ENCODE data around the gene TTF2. TPM values are rescaled to one million over a fixed set of nuclear protein-coding genes. Genes with fewer than 3 reads are reported as not detected.

Gene TTF2
- total RNA-seq, 1 experiment from 2014 or later = 91.4 TPM

GRCh38 chr1:117017648-117018047 lies 42.5 kb upstream of the TTF2 start:
- POLR2A ChIA-PET (ENCODE audit: low non-redundant PET) = no interaction called here
- no peak overlapping the region for H3K4me3 ChIP-seq (ENCODE audit: low read depth, low read length, poor library complexity, severe bottlenecking)
- no peaks in the 10 kb centered on the region for H3K36me3 ChIP-seq (ENCODE audit: insufficient read depth, low read length, poor library complexity, severe bottlenecking)
- no peaks in the 10 kb centered on the region for H3K4me1 ChIP-seq (ENCODE audit: insufficient read depth, low read length, poor library complexity, severe bottlenecking)
- CTCF ChIA-PET = no interaction called here
- no peak for DNase-seq (ENCODE audit: low spot score)
- TF ChIP-seq EZH2 (IDR thresholded peaks at IDR 0.05; ENCODE audit: borderline replicate concordance, low read depth, low read length, poor library complexity, severe bottlenecking) (no peak), CTCF (conservative IDR thresholded peaks at IDR 0.05; ENCODE audit: low read depth, low read length) (no peak)
- H3K27me3 ChIP-seq (replicated peaks; ENCODE audit: insufficient read depth, low read depth, low read length, poor library complexity) = no peaks in the 10 kb centered on the region
- H3K9me3 ChIP-seq (ENCODE audit: low read depth, low read length, poor library complexity, severe bottlenecking) = no peaks in the 10 kb centered on the region
- no peak overlapping the region for H3K27ac ChIP-seq (ENCODE audit: low read depth, low read length, poor library complexity, severe bottlenecking)
- intact Hi-C loops (cut with micrococcal nuclease; ENCODE audit: unreplicated experiment) = no loop called here
- BruUV-seq (replicated peaks) = no TSS peak

- Histone ChIP-seq H3K9me3 (ENCODE audit: low read depth, low read length, poor library complexity, severe bottlenecking) (no peaks in the 10 kb centered on the region), H3K36me3 (ENCODE audit: insufficient read depth, low read length, poor library complexity, severe bottlenecking) (no peaks in the 10 kb centered on the region), H3K27me3 (replicated peaks; ENCODE audit: insufficient read depth, low read depth, low read length, poor library complexity) (no peaks in the 10 kb centered on the region), H3K4me3 (ENCODE audit: low read depth, low read length, poor library complexity, severe bottlenecking) (no peak overlapping the region), H3K4me1 (ENCODE audit: insufficient read depth, low read length, poor library complexity, severe bottlenecking) (no peaks in the 10 kb centered on the region), H3K27ac (ENCODE audit: low read depth, low read length, poor library complexity, severe bottlenecking) (no peak overlapping the region)
- ChIA-PET POLR2A (ENCODE audit: low non-redundant PET) (no interaction called here), CTCF (no interaction called here)
- intact Hi-C loops (cut with micrococcal nuclease; ENCODE audit: unreplicated experiment) = no loop called here
- no peak for DNase-seq (ENCODE audit: low spot score)
- TF ChIP-seq EZH2 (IDR thresholded peaks at IDR 0.05; ENCODE audit: borderline replicate concordance, low read depth, low read length, poor library complexity, severe bottlenecking) = no peak
- no peak for TF ChIP-seq CTCF (conservative IDR thresholded peaks at IDR 0.05; ENCODE audit: low read depth, low read length)
- BruUV-seq (replicated peaks) = no TSS peak
These were observed 39.5 kb upstream of the TTF2 start for GRCh38 chr1:117020526-117021156.

GRCh38 chr1:117022114-117022513 lies 38.0 kb upstream of the TTF2 start:
- no peak overlapping the region for H3K27ac ChIP-seq (ENCODE audit: low read depth, low read length, poor library complexity, severe bottlenecking)
- no peaks in the 10 kb centered on the region for H3K9me3 ChIP-seq (ENCODE audit: low read depth, low read length, poor library complexity, severe bottlenecking)
- no peak for DNase-seq (ENCODE audit: low spot score)
- H3K36me3 ChIP-seq (ENCODE audit: insufficient read depth, low read length, poor library complexity, severe bottlenecking) = no peaks in the 10 kb centered on the region
- H3K27me3 ChIP-seq (replicated peaks; ENCODE audit: insufficient read depth, low read depth, low read length, poor library complexity) = no peaks in the 10 kb centered on the region
- POLR2A ChIA-PET (ENCODE audit: low non-redundant PET) = no interaction called here
- intact Hi-C loops (cut with micrococcal nuclease; ENCODE audit: unreplicated experiment) = no loop called here
- no peaks in the 10 kb centered on the region for H3K4me1 ChIP-seq (ENCODE audit: insufficient read depth, low read length, poor library complexity, severe bottlenecking)
- no TSS peak for BruUV-seq (replicated peaks)
- TF ChIP-seq EZH2 (IDR thresholded peaks at IDR 0.05; ENCODE audit: borderline replicate concordance, low read depth, low read length, poor library complexity, severe bottlenecking) (no peak), CTCF (conservative IDR thresholded peaks at IDR 0.05; ENCODE audit: low read depth, low read length) (no peak)
- CTCF ChIA-PET = no interaction called here
- H3K4me3 ChIP-seq (ENCODE audit: low read depth, low read length, poor library complexity, severe bottlenecking) = no peak overlapping the region
